ENCODE measurements around the gene RPP25L.
"Not testable (repeated sequence)": the region's sequence is repeated elsewhere in the genome, so short reads cannot be mapped to it uniquely, and the experiment has no call there.

The RPP25L gene, protein sequence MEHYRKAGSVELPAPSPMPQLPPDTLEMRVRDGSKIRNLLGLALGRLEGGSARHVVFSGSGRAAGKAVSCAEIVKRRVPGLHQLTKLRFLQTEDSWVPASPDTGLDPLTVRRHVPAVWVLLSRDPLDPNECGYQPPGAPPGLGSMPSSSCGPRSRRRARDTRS

DNA sequence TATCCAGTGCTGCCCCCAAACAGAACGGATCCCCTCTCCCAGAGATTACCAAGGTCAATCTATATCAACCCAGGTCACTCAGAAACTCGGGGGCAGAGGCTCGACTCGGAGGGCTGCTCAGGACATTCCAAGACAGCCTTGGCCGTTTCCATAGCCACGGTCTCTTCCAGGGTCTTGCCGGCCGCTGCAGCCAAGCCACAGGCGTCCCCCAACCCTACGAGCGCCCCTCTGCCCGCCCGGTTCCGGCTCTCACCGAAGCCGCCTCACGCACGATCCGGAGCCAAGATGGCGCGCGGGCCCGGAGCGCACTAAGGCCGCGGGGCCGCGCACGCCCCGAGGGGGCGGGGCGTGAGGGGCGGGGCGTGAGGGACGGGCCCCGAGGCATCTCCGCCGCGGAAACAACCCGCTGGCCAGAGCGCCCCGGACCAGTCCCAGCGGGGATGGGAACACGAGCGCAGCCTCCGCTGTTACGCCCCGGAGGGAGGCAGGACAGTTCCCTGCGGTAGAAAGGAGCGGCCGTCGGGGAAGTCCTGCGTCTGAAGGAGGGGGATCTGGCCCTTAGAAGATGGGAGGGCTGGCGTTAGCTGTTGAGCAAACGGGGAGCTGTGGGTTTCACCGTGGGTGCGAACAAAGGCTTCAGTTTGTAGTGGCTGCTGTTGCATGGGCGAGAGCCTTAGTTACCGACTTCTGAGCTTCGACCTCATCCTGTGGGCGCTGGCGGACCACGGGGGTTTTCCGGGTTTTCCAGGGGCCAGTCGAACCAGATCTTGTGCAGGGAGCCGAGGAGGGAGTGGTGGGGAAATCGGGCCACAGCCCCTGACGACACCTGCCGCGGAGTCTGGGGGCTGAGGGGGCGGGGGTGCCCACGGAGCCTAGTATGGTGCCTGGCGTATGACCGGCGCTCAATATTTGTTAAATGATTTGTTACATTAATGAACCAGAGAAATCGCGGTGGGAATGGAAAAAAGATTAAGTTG, at the start of gene RPP25L:
RPP25L (minus strand) TSS at position 287 of the 977 bp plus-strand sequence. CDS start 801 bp downstream, outside the sequence.
- peak; percentile 72 for DNase-seq (ENCODE audit: low read depth)

DNA sequence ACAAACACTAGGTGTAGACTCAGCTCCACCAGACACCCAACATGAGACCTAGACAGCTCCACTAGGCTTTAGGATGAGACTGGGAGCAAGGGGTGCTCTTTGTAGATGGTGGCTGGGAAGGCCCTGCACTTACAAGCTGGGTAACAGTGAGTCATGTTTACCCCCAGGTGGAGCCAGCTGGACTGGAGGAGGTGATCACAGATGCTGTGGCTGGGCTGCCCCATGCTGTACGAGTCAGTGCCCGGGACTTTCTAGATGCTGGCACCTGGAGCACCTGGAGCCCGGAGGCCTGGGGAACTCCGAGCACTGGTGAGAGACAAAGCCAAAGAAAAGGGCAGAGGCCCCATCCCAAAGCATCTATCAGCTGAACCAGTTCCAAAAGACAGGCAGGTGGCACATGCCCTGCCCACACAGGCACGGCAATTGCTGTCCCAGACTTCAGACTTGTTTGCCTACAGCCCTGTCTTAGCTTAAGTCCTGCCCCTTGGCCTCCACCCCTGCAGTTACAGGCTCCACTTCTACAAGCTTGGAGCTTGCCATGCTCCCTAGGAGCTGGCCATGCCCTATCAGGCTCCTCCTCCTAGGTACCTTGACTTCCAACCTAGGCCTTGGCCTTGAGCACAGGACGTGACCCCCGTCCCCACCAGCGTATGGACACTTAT, 47.8 kb upstream of the RPP25L start:
- DNase-seq (ENCODE audit: low read depth): no peak

DNA sequence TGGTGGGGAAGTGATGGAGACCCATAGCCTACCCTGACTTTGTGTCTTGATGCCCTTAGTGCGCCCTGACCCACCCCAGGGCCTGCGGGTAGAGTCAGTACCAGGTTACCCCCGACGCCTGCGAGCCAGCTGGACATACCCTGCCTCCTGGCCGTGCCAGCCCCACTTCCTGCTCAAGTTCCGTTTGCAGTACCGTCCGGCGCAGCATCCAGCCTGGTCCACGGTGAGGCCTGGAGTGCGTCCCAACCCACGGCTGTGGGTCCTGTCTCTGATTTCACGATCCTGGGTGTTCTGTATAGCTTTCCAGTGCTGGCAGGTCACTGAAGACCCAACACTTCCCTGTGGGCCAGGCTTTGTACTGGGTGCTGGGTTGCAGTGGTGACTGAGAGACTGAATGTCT, 46.6 kb upstream of the RPP25L start:
- DNase-seq (ENCODE audit: low read depth): no peak

DNA sequence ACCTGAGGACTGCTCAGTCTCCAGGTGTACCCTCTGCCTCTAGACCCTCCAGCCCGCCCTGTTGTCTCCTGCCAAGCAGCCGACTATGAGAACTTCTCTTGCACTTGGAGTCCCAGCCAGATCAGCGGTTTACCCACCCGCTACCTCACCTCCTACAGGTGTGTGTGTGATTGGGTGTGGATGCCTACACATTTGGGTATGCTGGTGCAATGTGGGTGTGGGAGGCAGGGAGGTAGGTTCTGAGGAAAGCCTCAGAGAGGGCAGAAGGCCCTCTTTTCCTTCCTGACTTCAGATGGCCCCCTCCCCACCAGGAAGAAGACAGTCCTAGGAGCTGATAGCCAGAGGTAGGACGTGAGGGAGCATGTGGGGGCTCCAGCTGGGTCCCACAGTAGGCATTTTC, 45.1 kb upstream of the RPP25L start:
- DNase-seq (ENCODE audit: low read depth): no peak

DNA sequence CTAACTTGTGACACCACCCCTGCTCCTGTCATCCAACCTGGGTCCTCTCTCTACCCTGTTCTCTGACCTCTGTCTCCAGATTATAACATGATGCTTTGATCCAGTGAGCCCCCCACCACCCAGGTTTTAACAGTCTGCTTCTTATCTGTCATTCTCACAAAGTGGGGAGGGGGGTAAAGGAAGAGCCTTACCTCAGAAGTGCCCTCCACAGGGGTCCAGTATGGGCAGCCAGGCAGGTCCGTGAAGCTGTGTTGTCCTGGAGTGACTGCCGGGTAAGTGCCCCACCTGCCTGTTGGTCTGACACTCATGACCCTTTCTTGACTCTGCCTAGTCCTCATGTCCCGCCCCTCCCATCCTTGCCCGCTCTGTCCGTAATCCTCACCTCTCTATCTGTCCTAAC, 43.5 kb upstream of the RPP25L start:
- DNase-seq (ENCODE audit: low read depth): no peak

DNA sequence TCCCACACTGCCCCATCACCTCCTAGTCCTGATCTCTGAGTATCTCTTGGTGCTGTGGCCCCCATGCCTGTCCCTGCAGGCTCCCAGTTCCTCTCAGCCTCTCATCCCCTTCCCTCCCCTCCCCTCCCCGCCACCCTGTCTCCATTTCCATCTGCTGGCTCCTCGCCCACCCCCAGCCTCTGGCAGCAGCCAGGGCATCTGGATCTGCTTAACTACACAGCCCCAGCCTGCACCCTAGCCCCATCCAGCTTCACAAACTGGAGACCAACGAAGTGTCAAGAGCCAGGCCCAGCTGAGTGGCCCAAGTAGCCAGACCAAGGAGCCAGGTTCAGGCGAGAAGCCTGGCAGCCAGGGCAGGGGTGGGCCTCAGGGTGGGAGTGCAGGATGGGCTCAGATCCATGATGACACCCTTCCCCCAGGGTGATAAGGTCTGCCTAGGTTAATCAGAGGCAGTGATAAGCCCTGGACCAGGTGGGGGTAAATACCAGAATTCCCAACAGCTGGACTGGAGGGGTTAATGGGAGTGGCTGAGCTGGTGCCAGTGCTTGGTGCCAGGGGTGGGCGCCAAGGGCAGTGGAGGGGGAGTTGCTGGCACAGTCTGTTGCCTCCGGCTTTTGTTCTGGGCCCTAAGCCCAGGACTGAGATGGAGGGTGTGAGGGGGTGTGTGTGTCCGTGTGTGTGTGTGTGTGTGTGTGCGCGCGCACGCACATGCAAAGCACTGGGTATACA, 42.6 kb upstream of the RPP25L start:
- no peak for DNase-seq (ENCODE audit: low read depth)

DNA sequence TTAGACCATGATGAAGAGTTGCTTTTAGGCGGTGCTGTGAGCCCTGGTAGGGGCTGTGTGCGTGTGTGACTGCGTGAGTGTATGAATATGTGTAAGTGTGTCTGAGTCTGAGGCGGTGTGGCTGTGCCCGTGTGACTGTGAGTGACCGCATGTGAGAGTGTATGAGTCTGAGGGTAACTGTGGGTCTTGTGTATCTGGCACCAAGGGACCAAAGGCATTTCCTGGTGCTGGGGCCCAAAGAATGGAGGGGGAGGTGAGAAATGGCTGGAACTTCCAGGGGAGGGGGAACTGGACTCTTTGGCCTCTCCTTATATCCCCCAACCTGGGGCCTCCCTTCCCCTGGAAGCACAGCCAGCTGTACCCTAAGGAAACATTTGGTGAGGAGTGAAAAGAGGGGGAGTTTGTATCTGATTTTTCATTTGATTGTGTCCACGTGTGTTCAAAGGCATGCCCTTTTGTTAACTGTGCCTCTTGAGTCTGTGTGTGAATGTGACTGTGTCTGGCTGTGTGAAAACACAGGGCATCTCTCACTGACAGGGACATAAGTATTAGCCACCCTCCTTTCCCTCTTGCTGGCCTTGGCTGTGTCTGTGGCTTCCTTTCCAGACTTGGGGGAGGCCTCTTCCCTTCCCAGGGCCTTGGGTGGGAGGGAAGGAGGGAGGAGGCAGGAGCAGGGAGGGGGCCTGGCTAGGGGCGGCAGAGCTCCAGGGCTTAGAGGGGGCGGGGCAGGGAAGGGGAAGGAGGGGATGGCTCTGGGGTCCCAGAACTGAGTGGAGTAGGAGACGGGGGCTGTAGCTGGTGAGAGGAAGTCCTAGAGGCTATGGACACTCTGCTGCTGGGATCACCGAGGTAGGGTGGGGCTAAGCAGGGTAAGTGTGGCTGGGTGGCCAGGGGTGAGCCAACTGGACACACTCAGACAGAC, 41.5 kb upstream of the RPP25L start:
- DNase-seq (ENCODE audit: low read depth): no peak

DNA sequence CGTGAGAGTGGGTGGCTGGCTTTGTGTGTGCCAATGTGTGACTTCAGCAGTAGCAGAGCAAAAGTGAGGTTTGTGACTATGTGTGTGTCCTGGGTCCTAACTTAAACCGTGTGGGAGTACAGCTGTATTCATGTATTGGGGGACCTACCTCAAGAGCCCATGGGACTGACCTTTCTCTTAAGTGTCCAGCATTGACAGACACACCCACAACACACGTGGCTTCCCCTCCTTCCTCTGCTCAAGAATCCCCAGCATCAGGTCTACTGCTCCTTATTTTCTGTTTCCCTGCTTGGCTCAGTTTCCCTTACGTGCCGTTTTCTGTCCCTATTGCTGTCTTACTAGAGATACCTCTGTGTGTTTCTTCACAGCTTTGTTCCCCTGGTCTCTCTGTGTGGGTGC, 40.7 kb upstream of the RPP25L start:
- DNase-seq (ENCODE audit: low read depth): no peak

DNA sequence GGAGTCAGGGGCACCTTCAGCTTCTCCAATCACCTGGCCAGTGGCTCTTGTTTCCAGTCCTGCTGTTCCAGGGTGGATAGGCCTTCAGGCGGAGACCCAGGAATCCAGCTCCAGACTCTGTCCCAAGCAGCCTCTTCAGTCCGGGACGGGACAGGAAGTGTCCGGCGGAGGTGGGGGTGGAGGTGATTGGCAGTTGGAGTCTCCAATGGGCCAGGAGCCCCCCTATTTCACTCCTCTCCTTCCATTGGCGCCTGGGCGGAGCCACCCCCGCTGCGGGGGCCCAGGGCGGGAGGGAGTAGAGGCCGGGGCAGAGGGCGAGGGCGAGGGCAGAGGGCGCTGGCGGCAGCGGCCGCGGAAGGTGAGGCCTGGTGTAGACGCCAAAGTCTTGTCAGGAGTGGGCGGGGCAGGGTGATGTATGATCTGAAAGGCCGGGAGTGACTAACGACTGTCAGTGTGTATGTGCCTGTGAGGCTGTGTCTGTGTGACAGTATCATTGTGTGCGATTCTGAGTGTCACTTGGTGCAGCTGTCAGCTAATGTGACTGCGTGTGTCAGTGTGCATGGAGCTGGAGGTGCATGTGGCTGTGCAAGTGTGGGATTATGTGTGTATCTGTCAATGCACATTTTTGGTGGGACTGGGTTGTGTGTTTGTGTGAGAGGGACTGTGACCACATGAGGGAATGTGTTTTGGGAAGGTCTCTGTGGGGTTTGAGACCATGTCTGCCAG, 40.1 kb upstream of the RPP25L start, which contains the start of gene IL11RA:
IL11RA (plus strand) TSS at position 310 of the 726 bp plus-strand sequence. CDS start 3,033 bp downstream, outside the sequence.
- peak; percentile 75 for DNase-seq (ENCODE audit: low read depth)

DNA sequence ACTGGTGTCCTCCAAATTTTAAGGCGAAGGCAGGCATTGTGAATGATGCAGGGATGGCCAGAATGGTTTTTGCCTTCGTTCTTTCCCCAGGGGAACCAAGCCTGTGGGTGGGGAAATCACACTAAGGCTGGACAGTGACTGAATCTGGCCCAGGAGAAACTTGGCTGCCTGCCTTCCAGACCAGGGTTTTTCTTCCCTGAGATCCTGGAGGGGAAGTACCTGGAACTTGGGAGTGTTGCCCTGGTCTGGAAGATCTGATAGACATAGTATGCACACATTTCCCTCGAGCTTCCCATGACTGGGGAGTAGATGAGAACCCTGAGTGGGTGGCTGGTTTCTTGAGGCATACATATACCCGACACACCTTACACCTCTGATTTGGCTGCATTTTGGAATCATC, 39.4 kb upstream of the RPP25L start:
- peak; percentile 67 for DNase-seq (ENCODE audit: low read depth)

DNA sequence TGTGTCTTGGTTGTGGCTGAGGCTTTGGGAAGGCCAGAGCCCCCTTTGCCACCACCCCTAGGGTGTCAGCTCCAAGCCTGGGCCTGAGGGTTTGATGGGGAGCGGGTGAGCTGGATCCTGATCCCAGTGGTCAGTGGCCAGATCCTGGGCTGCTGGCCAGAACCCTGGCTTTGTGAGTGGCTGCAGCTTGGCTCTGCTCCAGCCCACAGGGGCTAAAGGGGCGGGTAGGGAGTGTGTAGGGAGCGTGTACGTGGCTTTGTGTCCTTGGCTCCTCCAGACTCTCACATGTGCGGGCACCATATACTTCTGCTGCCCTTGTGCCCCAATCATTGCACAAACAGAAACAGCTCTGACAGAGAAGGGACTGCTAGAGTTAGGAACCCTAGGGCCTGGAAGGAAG, 38.9 kb upstream of the RPP25L start:
- peak; percentile 77 for DNase-seq (ENCODE audit: low read depth)

DNA sequence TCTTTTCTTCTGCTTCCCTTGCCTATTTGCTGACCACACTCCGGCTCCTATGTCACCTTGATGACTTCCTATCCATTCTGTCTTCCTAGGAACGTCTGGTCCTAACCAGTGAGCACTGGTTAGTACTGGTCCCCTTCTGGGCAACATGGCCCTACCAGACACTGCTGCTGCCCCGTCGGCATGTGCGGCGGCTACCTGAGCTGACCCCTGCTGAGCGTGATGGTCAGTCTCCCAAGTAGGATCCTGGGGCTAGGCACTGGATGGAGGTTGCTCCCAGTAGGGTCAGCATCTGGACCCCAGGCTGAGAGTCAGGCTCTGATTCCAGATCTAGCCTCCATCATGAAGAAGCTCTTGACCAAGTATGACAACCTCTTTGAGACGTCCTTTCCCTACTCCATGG, 36.8 kb upstream of the RPP25L start:
- no peak for DNase-seq (ENCODE audit: low read depth)

DNA sequence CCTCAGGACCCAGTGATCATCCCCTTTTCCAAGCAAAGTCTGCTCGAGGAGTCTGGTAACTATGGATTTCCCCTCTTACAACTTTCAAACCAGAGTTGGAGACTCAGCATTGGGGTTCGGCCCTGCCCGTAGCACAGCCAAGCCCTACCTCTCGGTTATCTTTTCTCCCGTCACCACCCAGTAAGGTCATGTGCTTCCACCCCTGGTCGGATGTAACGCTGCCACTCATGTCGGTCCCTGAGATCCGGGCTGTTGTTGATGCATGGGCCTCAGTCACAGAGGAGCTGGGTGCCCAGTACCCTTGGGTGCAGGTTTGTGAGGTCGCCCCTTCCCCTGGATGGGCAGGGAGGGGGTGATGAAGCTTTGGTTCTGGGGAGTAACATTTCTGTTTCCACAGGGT, 35.8 kb upstream of the RPP25L start:
- DNase-seq (ENCODE audit: low read depth): no peak

DNA sequence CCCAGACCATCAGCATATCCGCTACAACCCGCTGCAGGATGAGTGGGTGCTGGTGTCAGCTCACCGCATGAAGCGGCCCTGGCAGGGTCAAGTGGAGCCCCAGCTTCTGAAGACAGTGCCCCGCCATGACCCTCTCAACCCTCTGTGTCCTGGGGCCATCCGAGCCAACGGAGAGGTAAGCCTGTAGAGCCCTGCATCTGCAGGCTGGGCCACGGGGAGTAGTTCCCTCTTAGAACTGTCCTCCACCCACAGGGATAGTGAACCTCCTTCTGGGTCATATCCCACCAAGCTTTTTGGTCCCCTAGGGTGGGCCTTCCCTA, 35.1 kb upstream of the RPP25L start:
- DNase-seq (ENCODE audit: low read depth): no peak

DNA sequence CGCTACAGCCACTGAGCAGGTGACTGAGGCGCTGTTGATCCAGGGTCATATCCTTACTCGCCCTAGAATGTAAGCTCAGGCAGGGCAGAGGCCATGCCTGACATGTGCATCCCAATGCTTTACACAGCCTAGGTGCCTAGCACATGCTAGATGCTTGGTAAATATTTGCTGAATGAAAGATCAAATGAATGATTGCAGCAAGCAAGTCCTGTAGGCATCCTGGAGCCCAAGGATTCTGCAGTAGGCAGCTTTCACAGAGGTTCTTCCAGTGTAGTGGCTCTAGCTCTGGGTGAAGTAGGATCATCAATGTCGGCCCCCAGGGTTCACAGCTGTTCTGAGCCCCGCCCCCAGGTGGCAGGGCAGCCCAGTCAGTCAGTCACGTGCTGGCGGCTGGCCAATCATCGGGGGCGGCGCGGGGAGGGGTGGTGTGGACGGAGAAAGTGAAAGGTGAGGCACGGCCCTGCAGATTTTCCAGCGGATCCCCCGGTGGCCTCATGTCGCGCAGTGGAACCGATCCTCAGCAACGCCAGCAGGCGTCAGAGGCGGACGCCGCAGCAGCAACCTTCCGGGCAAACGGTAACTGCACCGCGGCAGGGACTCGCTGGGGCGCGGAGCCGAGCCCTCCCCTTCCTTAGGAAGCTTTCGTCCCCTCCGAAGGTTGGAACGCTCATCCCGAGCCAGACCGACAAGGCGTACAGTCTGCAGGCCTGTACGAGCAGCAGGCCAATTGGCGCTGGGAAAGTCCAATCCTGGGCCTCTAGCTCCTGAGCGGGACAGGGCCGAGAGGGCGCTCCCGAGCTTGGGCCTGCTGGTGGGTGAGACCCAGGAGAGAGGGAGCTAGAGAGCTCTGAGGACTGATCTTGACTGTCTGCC, 34.5 kb upstream of the RPP25L start, which contains the start of gene GALT:
GALT (plus strand) TSS at position 465 of the 873 bp plus-strand sequence; CDS start at position 495, 30 bp downstream.
- DNase-seq (ENCODE audit: low read depth): peak; percentile 78

DNA sequence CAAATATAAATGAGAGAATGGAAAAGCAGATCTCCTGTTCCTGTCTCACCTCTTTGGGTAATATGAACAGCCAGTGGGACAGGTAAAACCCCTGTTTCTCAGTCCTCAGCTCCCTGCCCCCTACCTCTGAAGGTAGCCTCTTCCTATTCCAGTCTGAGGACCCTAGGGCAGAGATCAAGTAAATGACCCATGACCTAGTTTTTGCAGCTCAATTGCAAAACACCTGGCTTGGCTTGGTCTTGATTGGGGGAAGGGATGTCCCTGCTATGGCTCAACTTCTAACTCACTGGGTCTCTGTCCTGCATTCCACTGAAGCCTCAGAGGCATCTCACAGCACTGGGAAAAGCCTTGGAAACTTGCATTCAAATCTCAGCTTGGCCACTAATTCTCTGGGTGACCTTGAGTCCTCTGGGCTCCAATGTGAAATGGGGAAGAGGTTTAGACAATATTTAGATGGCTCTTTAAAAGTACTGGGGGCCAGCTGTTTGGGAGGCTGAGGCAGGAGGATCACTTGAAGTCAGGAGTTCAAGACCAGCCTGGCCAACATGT, 32.9 kb upstream of the RPP25L start:
- DNase-seq (ENCODE audit: low read depth): peak; percentile 68

DNA sequence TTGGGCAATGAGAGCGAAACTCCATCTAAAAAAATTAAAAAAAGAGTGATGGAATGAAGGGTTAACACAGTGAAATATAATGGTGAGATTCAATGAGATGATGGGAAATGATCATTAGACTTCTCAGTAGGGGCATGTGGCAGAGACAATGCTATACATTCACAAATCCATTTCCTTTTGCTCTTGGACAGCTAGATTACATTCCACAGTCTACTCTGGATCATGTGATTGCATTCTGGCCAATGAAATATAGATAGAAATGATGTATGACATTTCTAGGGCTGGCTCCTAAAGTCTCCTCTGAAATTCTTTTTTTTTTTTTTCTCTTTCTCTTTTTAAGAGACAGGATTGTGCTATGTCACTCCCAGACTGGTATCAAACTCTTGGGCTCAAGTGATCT, 30.8 kb upstream of the RPP25L start:
- DNase-seq (ENCODE audit: low read depth): no peak

DNA sequence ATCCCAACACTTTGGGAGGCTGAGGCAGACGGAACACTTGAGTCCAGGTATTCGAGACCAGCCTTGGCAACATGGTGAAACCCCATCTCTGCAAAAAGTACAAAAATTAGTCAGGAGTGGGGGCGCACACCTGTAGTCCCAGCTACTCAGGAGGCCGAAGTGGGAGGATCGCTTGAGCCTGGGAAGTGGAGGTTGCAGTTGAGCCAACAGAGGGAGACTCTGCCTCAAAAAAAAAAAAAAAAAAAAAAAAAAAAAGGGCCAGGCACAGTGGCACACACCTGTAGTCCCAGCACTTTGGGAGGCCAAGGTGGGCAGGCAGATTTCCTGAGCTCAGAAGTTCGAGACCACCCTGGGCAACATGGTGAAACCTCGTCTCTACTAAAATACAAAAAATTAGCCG, 27.4 kb upstream of the RPP25L start:
- not testable (repeated sequence) for DNase-seq (ENCODE audit: low read depth)

DNA sequence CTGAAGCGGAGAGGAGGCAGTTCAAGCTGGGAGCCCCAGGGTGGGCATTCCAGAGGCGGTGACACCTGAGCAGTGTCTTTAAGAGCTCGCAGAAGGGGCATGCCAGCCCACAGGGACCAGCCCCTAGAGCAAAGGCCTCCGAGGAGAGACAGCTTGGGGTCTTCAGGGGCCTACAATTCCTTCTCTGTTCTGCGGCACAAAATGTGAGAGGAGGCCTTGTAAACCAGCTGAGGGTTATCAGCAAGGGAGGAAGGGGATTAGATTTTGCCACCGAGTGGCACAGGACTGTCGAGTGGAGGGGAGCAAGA, 26.2 kb upstream of the RPP25L start:
- DNase-seq (ENCODE audit: low read depth): no peak
